Ureter (tissue), 1 donor: ENCODE measurements around the gene SLC39A6. TPM values are rescaled to one million over a fixed set of nuclear protein-coding genes. Genes with fewer than 3 reads are reported as not detected.

Experiments used
- DNase-seq: peaks from one replicate; pipeline ENCODE4 v3.0.0-alpha.2; 2020; ENCODE audit warnings: low spot score
- total RNA-seq: library from RNA; stranded (reverse); gene quantifications from one replicate; pipeline ENCODE4 v1.2.4, GENCODE V29; 2023
- donor health status: DM: yes; HTN: yes; CAD: no.

Gene SLC39A6
- total RNA-seq, 1 donor from 2014 or later = 128 TPM

GRCh38 chr18:36064027-36064808, 64.9 kb downstream of the SLC39A6 start:
- DNase-seq = no peak

- no peak for DNase-seq
Observed at GRCh38 chr18:36058674-36059073, 70.5 kb downstream of the SLC39A6 start.

Other genes with a start within 250 kb of the SLC39A6 start
- 72.2 TPM for gene RPRD1A, start 61.8 kb downstream of the SLC39A6 start, total RNA-seq
- gene ELP2, start 559 bp upstream of the SLC39A6 start, total RNA-seq = 111 TPM
- gene MOCOS, start 58.2 kb upstream of the SLC39A6 start, total RNA-seq = 38.0 TPM
- gene FHOD3, start 168.4 kb upstream of the SLC39A6 start, total RNA-seq = 25.7 TPM